ENCODE results near the gene C3orf20. TPM values are rescaled to one million over a fixed set of nuclear protein-coding genes. Genes with fewer than 3 reads are reported as not detected.

The C3orf20 gene
- total and polyA plus RNA-seq, 9 of the 15 experiments (the other 6 are each of a cell fraction or from before 2014, with no cell fraction given) = 0.04 TPM; not detected in 8

GRCh38 chr3:14698601-14699244 is 23.8 kb downstream of the C3orf20 start:
- H3K9me3 ChIP-seq (replicated peaks; ENCODE audit: control insufficient read depth, insufficient read depth, low read depth, low read length) = no peaks in the 10 kb centered on the region
- FAIRE-seq = no peak

More at GRCh38 chr3:14698601-14699244, 23.8 kb downstream of the C3orf20 start:
- H3K79me2 ChIP-seq (ENCODE audit: control insufficient read depth, insufficient read depth, low read length) = no peaks in the 10 kb centered on the region
- no peak overlapping the region for H3K4me2 ChIP-seq (ENCODE audit: insufficient read depth, low read length)
- ChIA-PET POLR2A (no interaction called here), CTCF (ENCODE audit: low intra/inter-chr PET ratio) (no interaction called here)
- H3K9me1 ChIP-seq (ENCODE audit: control insufficient read depth, insufficient read depth, low read length) = no peaks in the 10 kb centered on the region
- H4K20me1 ChIP-seq (replicated peaks; ENCODE audit: control insufficient read depth, insufficient read depth, low read length) = no peaks in the 10 kb centered on the region
- no peak overlapping the region for H2AFZ ChIP-seq (ENCODE audit: low read depth, low read length)
- no peak for DNase-seq (ENCODE audit: extremely low read depth in 1 of 4, low spot score in 3 of 4)
- WGBS (ENCODE audit: insufficient coverage, low coverage, missing lambda C conversion rate) = 0% methylated on average over 1 of the region's 1 CpG
- intact Hi-C loops (cut with micrococcal nuclease) (no loop called here), in situ Hi-C loops (cut with MboI) (no loop called here)
- ATAC-seq = no peak
- H3K4me3 ChIP-seq = no peak overlapping the region
- TF ChIP-seq ZBTB40 (IDR thresholded peaks at IDR 0.05) (no peak), ZBTB40 (CRISPR knock-in tag; IDR thresholded peaks at IDR 0.05) (no peak), SNRNP70 (optimal IDR thresholded peaks at IDR 0.05; ENCODE audit: low read depth, low read length) (no peak), SRF (CRISPR knock-in tag; IDR thresholded peaks at IDR 0.05) (no peak), COPS2 (conservative IDR thresholded peaks at IDR 0.05) (no peak), TBP (optimal IDR thresholded peaks at IDR 0.05; ENCODE audit: low read depth, low read length) (no peak), U2AF1 (optimal IDR thresholded peaks at IDR 0.05; ENCODE audit: low read depth, low read length) (no peak), PURB (CRISPR knock-in tag; IDR thresholded peaks at IDR 0.05; ENCODE audit: low read depth) (no peak)
- H3K4me1 ChIP-seq (replicated peaks in 1 of 2; ENCODE audit: control insufficient read depth in 2 of 2, insufficient read depth in 2 of 2, low read length in 2 of 2) = no peaks in the 10 kb centered on the region
- no TSS peak for BruUV-seq (replicated peaks)
- H3K36me3 ChIP-seq (ENCODE audit: control insufficient read depth, insufficient read depth, low read length) = no peaks in the 10 kb centered on the region
- H3K27me3 ChIP-seq (ENCODE audit: control insufficient read depth in 2 of 2, insufficient read depth in 2 of 2, low read length in 2 of 2) = peaks cover 0 to 18% of the 10 kb centered on the region in 2 experiments; a peak in 2 of 5 replicates
- no peak overlapping the region for H3K27ac ChIP-seq (ENCODE audit: extremely low read depth, low read depth, low read length)
- H3K9ac ChIP-seq (ENCODE audit: insufficient read depth in 1 of 2, low read depth in 2 of 2, low read length in 2 of 2) = no peak overlapping the region
